Activated T-helper 2 cell treated with anti-CD3 and anti-CD28 coated beads, Interferon-gamma antibody, Interleukin-2, Interleukin-4, amounts not matched to agents 10 μg/mL and 5 μg/mL and 100 μg/mL, durations not matched to agents 14 hours and 24 hours and 36 hours (primary cell): Measurements from ENCODE around the gene NUP50. TPM values are rescaled to one million over a fixed set of nuclear protein-coding genes. Genes with fewer than 3 reads are reported as not detected.
"Not testable (repeated sequence)": the region's sequence is repeated elsewhere in the genome, so short reads cannot be mapped to it uniquely, and the experiment has no call there.

ENCODE experiments used
- DNase-seq: peaks from one replicate; pipeline ENCODE4 v3.0.0; 2021; ENCODE audit warnings: low spot score
- H3K27ac Mint-ChIP-seq: one replicate; pipeline ENCODE4 v1.8.0; 2021; ENCODE audit warnings: mixed read lengths
- H3K27me3 Mint-ChIP-seq: one replicate; pipeline ENCODE4 v1.8.0; 2021; ENCODE audit warnings: low read depth, mixed read lengths
- H3K36me3 Mint-ChIP-seq: one replicate; pipeline ENCODE4 v1.8.0; 2021; ENCODE audit warnings: low read depth, mixed read lengths
- H3K4me1 Mint-ChIP-seq: one replicate; pipeline ENCODE4 v1.8.0; 2021; ENCODE audit warnings: low read depth, mixed read lengths
- H3K4me3 Mint-ChIP-seq: one replicate; pipeline ENCODE4 v1.8.0; 2021; ENCODE audit warnings: low read depth, mild to moderate bottlenecking, moderate library complexity, mixed read lengths
- H3K9me3 Mint-ChIP-seq: one replicate; pipeline ENCODE4 v1.8.0; 2021; ENCODE audit warnings: mixed read lengths
- intact Hi-C: fragments of 100-400 bp; cut with micrococcal nuclease; formaldehyde crosslinking; loops from one replicate; pipeline ENCODE4 v1.15.1; 2023
- total RNA-seq: library from RNA; stranded (reverse); gene quantifications from 2 replicates; pipeline ENCODE4 v1.2.3, GENCODE V29; 2022

The NUP50 gene
- total RNA-seq, 1 donor from 2014 or later: 150 TPM

GRCh38 chr22:45190202-45190872, 26.6 kb downstream of the NUP50 start:
- H3K9me3 Mint-ChIP-seq: no peaks in the 10 kb centered on the region

GRCh38 chr22:45191746-45192145, 28.0 kb downstream of the NUP50 start:
- peaks cover 11% of the 10 kb centered on the region for H3K36me3 Mint-ChIP-seq
- H3K9me3 Mint-ChIP-seq, H3K27me3 Mint-ChIP-seq, H3K4me1 Mint-ChIP-seq, H3K27ac Mint-ChIP-seq, H3K4me3 Mint-ChIP-seq, intact Hi-C loops, DNase-seq: not testable (repeated sequence)

More at GRCh38 chr22:45190202-45190872, 26.6 kb downstream of the NUP50 start:
- H3K4me3 Mint-ChIP-seq: no peak overlapping the region
- H3K27me3 Mint-ChIP-seq: no peaks in the 10 kb centered on the region
- H3K4me1 Mint-ChIP-seq: peaks cover 7% of the 10 kb centered on the region
- no peak for DNase-seq
- peaks cover 22% of the 10 kb centered on the region for H3K36me3 Mint-ChIP-seq
- intact Hi-C loops: no loop called here
- no peak overlapping the region for H3K27ac Mint-ChIP-seq

- intact Hi-C loops: no loop called here
These were observed 29.0 kb downstream of the NUP50 start for GRCh38 chr22:45192701-45193187.

GRCh38 chr22:45194686-45195085, 31.0 kb downstream of the NUP50 start:
- Mint-ChIP-seq H3K36me3 (no peaks in the 10 kb centered on the region), H3K9me3 (no peaks in the 10 kb centered on the region), H3K4me3 (no peak overlapping the region), H3K27me3 (no peaks in the 10 kb centered on the region), H3K4me1 (no peaks in the 10 kb centered on the region), H3K27ac (no peak overlapping the region)
- intact Hi-C loops: no loop called here
- DNase-seq: no peak

More at GRCh38 chr22:45192701-45193187, 29.0 kb downstream of the NUP50 start:
- Mint-ChIP-seq H3K9me3 (no peaks in the 10 kb centered on the region), H3K4me3 (no peak overlapping the region), H3K27me3 (no peaks in the 10 kb centered on the region), H3K27ac (no peak overlapping the region), H3K36me3 (peaks cover 3% of the 10 kb centered on the region), H3K4me1 (no peaks in the 10 kb centered on the region)
- no peak for DNase-seq

GRCh38 chr22:45195616-45196015, 31.9 kb downstream of the NUP50 start:
- Mint-ChIP-seq H3K27ac (no peak overlapping the region), H3K9me3 (no peaks in the 10 kb centered on the region), H3K4me1 (no peaks in the 10 kb centered on the region), H3K27me3 (no peaks in the 10 kb centered on the region), H3K4me3 (no peak overlapping the region), H3K36me3 (no peaks in the 10 kb centered on the region)
- no peak for DNase-seq
- intact Hi-C loops: no loop called here

GRCh38 chr22:45196308-45196707, 32.6 kb downstream of the NUP50 start:
- intact Hi-C loops: no loop called here
- Mint-ChIP-seq H3K27ac (no peak overlapping the region), H3K36me3 (no peaks in the 10 kb centered on the region), H3K27me3 (no peaks in the 10 kb centered on the region), H3K4me1 (no peaks in the 10 kb centered on the region), H3K9me3 (no peaks in the 10 kb centered on the region), H3K4me3 (no peak overlapping the region)
- DNase-seq: no peak

GRCh38 chr22:45196926-45197605, 33.3 kb downstream of the NUP50 start:
- no peaks in the 10 kb centered on the region for H3K4me1 Mint-ChIP-seq
- no peak overlapping the region for H3K4me3 Mint-ChIP-seq
- intact Hi-C loops: no loop called here

GRCh38 chr22:45197606-45198462, 34.1 kb downstream of the NUP50 start:
- Mint-ChIP-seq H3K9me3 (no peaks in the 10 kb centered on the region), H3K4me3 (no peak overlapping the region), H3K27me3 (no peaks in the 10 kb centered on the region), H3K27ac (no peak overlapping the region), H3K36me3 (no peaks in the 10 kb centered on the region), H3K4me1 (no peaks in the 10 kb centered on the region)
- DNase-seq: no peak
- intact Hi-C loops: no loop called here

More at GRCh38 chr22:45196926-45197605, 33.3 kb downstream of the NUP50 start:
- Mint-ChIP-seq H3K27ac (no peak overlapping the region), H3K36me3 (no peaks in the 10 kb centered on the region), H3K27me3 (no peaks in the 10 kb centered on the region), H3K9me3 (no peaks in the 10 kb centered on the region)
- no peak for DNase-seq

- H3K4me3 Mint-ChIP-seq: no peak overlapping the region
- no peaks in the 10 kb centered on the region for H3K9me3 Mint-ChIP-seq
- DNase-seq: no peak
- H3K27ac Mint-ChIP-seq: no peak overlapping the region
- H3K27me3 Mint-ChIP-seq: no peaks in the 10 kb centered on the region
- no peaks in the 10 kb centered on the region for H3K4me1 Mint-ChIP-seq
- intact Hi-C loops: no loop called here
- H3K36me3 Mint-ChIP-seq: no peaks in the 10 kb centered on the region
These were observed 34.7 kb downstream of the NUP50 start for GRCh38 chr22:45198463-45198795.

GRCh38 chr22:45199723-45200122, 36.0 kb downstream of the NUP50 start:
- H3K27ac Mint-ChIP-seq: no peak overlapping the region
- intact Hi-C loops: no loop called here
- no peak overlapping the region for H3K4me3 Mint-ChIP-seq
- no peaks in the 10 kb centered on the region for H3K36me3 Mint-ChIP-seq
- no peak for DNase-seq
- H3K27me3 Mint-ChIP-seq: no peaks in the 10 kb centered on the region
- no peaks in the 10 kb centered on the region for H3K9me3 Mint-ChIP-seq
- no peaks in the 10 kb centered on the region for H3K4me1 Mint-ChIP-seq

GRCh38 chr22:45200230-45200629, 36.5 kb downstream of the NUP50 start:
- intact Hi-C loops: no loop called here
- no peak for DNase-seq
- Mint-ChIP-seq H3K36me3 (no peaks in the 10 kb centered on the region), H3K27me3 (no peaks in the 10 kb centered on the region), H3K27ac (no peak overlapping the region), H3K4me3 (no peak overlapping the region), H3K9me3 (no peaks in the 10 kb centered on the region), H3K4me1 (no peaks in the 10 kb centered on the region)

- Mint-ChIP-seq H3K9me3 (no peaks in the 10 kb centered on the region), H3K4me1 (no peaks in the 10 kb centered on the region), H3K27me3 (no peaks in the 10 kb centered on the region), H3K27ac (no peak overlapping the region), H3K36me3 (no peaks in the 10 kb centered on the region), H3K4me3 (no peak overlapping the region)
- intact Hi-C loops: no loop called here
- DNase-seq: no peak
These were observed 37.3 kb downstream of the NUP50 start for GRCh38 chr22:45200860-45201511.
